Cardiac septum (tissue), 1 donor: ENCODE measurements around the gene SPESP1. TPM values are rescaled to one million over a fixed set of nuclear protein-coding genes. Genes with fewer than 3 reads are reported as not detected.

Experiments
- DNase-seq: peaks from one replicate; pipeline ENCODE4 v3.0.0-alpha.2; 2020; ENCODE audit warnings: low spot score
- intact Hi-C: fragments of 100-400 bp; cut with DNase I; formaldehyde crosslinking; loops from one replicate; pipeline ENCODE4 v1.14.0; 2022
- total RNA-seq: library from RNA; stranded (reverse); fragmentation: NEBNext Ultra II Directional; extraction: Animal tissue kit (Norgen Biotek cat#: 25700); gene quantifications from one replicate; pipeline ENCODE4 v1.2.1, GENCODE V29; 2021
- donor health status: DM: no; HTN: no; CAD: no.

SPESP1 gene
- total RNA-seq, 1 donor from 2014 or later, result 1.8 TPM

GRCh38 chr15:68989541-68990230 is 59.4 kb downstream of the SPESP1 start:
- intact Hi-C loops, result no loop called here
- DNase-seq, result no peak

GRCh38 chr15:68990231-68990991 is 60.1 kb downstream of the SPESP1 start:
- intact Hi-C loops, result no loop called here

GRCh38 chr15:68990992-68991500 is 60.7 kb downstream of the SPESP1 start:
- intact Hi-C loops, result no loop called here
- no peak for DNase-seq

More at GRCh38 chr15:68990231-68990991, 60.1 kb downstream of the SPESP1 start:
- DNase-seq, result no peak

- intact Hi-C loops, result no loop called here
- no peak for DNase-seq
These were observed 61.4 kb downstream of the SPESP1 start for GRCh38 chr15:68991723-68992122.

- no peak for DNase-seq
- intact Hi-C loops, result no loop called here
These were observed 62.4 kb downstream of the SPESP1 start for GRCh38 chr15:68992696-68993095.

- intact Hi-C loops, result no loop called here
- no peak for DNase-seq
These were observed 63.0 kb downstream of the SPESP1 start for GRCh38 chr15:68993276-68993675.

- no peak for DNase-seq
- intact Hi-C loops, result no loop called here
These were observed 63.8 kb downstream of the SPESP1 start for GRCh38 chr15:68994149-68994548.

- DNase-seq, result no peak
- intact Hi-C loops, result no loop called here
These were observed 64.8 kb downstream of the SPESP1 start for GRCh38 chr15:68994981-68995761.

Other genes with a start within 250 kb of the SPESP1 start
- 180 TPM for gene ANP32A, start 109.6 kb upstream of the SPESP1 start, total RNA-seq
- gene NOX5, start 84.2 kb downstream of the SPESP1 start, total RNA-seq, result not detected
- 6.2 TPM for gene GLCE, start 230.1 kb downstream of the SPESP1 start, total RNA-seq